Osteocyte (in vitro differentiated cells): Measurements from ENCODE around the gene CTXND1. TPM values are rescaled to one million over a fixed set of nuclear protein-coding genes. Genes with fewer than 3 reads are reported as not detected.

Experiments
- DNase-seq: peaks from one replicate; pipeline ENCODE4 v3.0.0; 2021; ENCODE audit warnings: mixed read lengths; ENCODE audit not compliant: unreplicated experiment; ENCODE audit errors: extremely low spot score
- H3K27ac Mint-ChIP-seq: one replicate; pipeline ENCODE4 v1.8.0; 2021; ENCODE audit warnings: mild to moderate bottlenecking, mixed read lengths; ENCODE audit not compliant: unreplicated experiment
- H3K27me3 Mint-ChIP-seq: one replicate; pipeline ENCODE4 v1.8.0; 2021; ENCODE audit warnings: mixed read lengths; ENCODE audit not compliant: unreplicated experiment
- H3K36me3 Mint-ChIP-seq: one replicate; pipeline ENCODE4 v1.8.0; 2021; ENCODE audit warnings: mixed read lengths; ENCODE audit not compliant: unreplicated experiment
- H3K4me1 Mint-ChIP-seq: one replicate; pipeline ENCODE4 v1.8.0; 2021; ENCODE audit warnings: mixed read lengths; ENCODE audit not compliant: unreplicated experiment
- H3K4me3 Mint-ChIP-seq: one replicate; pipeline ENCODE4 v1.8.0; 2021; ENCODE audit warnings: mild to moderate bottlenecking, moderate library complexity, mixed read lengths; ENCODE audit not compliant: unreplicated experiment
- H3K9me3 Mint-ChIP-seq: one replicate; pipeline ENCODE4 v1.8.0; 2021; ENCODE audit warnings: mixed read lengths; ENCODE audit not compliant: unreplicated experiment
- total RNA-seq: library from RNA; stranded (reverse); gene quantifications from 2 replicates; pipeline ENCODE4 v1.2.1, GENCODE V29; 2021
- TF ChIP-seq, protein P1 (sequence below): fragments of 200-600 bp; sonication (generic); IDR thresholded peaks from 2 replicates; pipeline ENCODE4 v1.5.0; 2021; ENCODE audit warnings: antibody characterized with exemption, mild to moderate bottlenecking, moderate library complexity

CTXND1 gene
- total RNA-seq, 1 donor from 2014 or later: 0.24 TPM

DNA sequence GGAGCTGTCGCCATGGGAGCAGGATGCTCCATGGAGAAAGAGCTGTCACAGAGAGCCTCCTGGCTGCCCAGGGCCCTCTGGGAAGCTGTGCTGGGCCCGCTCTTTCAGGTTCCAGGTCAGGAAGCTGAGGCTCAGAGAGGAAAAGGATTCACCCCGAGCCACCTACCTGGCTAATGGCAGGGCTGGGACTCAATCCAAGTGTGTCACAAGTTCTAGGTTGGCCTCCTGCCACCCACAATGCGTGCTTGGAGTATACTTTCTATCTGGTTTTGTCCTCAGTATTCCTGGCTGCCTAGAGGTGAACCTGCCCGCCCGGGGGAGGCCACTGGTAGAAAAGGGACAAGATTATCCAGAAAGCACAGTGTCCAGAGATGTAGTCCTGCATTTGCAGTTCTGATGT is 75.6 kb downstream of the CTXND1 start:
- Mint-ChIP-seq H3K4me3 (no peak overlapping the region), H3K27me3 (no peaks in the 10 kb centered on the region), H3K36me3 (no peaks in the 10 kb centered on the region), H3K4me1 (peaks cover 11% of the 10 kb centered on the region), H3K27ac (no peak overlapping the region), H3K9me3 (no peaks in the 10 kb centered on the region)
- TF ChIP-seq, protein P1, sequence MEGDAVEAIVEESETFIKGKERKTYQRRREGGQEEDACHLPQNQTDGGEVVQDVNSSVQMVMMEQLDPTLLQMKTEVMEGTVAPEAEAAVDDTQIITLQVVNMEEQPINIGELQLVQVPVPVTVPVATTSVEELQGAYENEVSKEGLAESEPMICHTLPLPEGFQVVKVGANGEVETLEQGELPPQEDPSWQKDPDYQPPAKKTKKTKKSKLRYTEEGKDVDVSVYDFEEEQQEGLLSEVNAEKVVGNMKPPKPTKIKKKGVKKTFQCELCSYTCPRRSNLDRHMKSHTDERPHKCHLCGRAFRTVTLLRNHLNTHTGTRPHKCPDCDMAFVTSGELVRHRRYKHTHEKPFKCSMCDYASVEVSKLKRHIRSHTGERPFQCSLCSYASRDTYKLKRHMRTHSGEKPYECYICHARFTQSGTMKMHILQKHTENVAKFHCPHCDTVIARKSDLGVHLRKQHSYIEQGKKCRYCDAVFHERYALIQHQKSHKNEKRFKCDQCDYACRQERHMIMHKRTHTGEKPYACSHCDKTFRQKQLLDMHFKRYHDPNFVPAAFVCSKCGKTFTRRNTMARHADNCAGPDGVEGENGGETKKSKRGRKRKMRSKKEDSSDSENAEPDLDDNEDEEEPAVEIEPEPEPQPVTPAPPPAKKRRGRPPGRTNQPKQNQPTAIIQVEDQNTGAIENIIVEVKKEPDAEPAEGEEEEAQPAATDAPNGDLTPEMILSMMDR: no peak
- no peak for DNase-seq

DNA sequence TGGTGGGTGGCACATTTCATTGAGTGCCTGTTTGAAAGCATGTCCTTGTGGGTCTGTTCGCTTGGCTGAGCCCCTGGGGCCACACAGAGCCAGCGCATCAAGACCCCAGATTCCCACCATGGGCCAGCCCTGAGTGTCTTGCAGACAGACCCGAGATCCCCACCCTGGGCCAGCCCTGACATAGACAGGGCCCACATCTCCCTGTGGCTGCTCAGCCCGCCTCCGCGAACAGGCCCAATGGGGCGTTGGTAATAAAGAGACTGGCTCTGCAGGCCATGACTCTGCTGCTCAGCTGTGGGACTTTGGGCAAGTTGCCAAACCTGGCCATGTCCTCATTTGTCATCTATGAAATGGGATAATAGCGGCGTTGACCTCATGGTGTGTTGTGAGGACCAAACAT is 76.6 kb downstream of the CTXND1 start:
- Mint-ChIP-seq H3K4me3 (no peak overlapping the region), H3K36me3 (peaks cover 1% of the 10 kb centered on the region), H3K4me1 (peaks cover 11% of the 10 kb centered on the region), H3K9me3 (no peaks in the 10 kb centered on the region), H3K27ac (no peak overlapping the region), H3K27me3 (no peaks in the 10 kb centered on the region)
- TF ChIP-seq, protein P1: no peak
- DNase-seq: no peak

DNA sequence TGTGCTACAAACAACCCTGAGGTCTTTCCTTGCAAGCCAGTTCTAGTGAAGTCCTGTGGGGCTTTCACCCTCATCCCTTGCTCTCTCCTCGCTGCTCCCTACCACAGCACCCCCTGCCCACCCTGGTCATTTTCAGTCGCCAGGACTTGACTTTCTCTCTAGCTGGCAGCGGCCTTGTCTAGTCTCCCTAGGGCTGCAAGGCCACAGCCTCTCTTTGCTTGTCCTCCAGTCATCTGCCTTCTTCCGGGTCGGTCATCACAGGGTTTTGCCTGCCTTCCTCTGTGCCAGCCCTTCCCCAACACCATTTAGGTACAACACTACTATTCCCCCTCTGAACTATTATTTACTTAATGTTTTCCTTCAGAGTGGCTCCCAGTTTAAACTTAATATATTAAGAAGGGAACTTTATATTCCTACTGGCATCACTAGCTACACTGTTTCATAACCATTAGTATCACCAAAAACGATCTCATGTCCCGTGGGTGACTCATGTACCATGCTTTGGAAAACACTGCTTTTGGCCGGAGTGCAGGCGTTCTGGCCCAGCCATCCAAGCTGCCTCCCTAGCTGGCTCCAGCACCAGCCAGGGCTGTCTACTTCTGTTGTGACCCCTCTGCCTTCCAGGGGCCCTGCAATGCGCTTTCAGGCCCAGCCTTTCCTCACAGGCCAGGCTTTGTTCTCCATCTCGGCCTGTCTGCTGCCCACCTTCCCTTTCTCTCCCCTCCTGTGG is 77.8 kb downstream of the CTXND1 start:
- Mint-ChIP-seq H3K4me3 (no peak overlapping the region), H3K27me3 (no peaks in the 10 kb centered on the region), H3K4me1 (peaks cover 5% of the 10 kb centered on the region), H3K36me3 (peaks cover 1% of the 10 kb centered on the region), H3K27ac (no peak overlapping the region), H3K9me3 (no peaks in the 10 kb centered on the region)
- DNase-seq: no peak
- TF ChIP-seq, protein P1: no peak

DNA sequence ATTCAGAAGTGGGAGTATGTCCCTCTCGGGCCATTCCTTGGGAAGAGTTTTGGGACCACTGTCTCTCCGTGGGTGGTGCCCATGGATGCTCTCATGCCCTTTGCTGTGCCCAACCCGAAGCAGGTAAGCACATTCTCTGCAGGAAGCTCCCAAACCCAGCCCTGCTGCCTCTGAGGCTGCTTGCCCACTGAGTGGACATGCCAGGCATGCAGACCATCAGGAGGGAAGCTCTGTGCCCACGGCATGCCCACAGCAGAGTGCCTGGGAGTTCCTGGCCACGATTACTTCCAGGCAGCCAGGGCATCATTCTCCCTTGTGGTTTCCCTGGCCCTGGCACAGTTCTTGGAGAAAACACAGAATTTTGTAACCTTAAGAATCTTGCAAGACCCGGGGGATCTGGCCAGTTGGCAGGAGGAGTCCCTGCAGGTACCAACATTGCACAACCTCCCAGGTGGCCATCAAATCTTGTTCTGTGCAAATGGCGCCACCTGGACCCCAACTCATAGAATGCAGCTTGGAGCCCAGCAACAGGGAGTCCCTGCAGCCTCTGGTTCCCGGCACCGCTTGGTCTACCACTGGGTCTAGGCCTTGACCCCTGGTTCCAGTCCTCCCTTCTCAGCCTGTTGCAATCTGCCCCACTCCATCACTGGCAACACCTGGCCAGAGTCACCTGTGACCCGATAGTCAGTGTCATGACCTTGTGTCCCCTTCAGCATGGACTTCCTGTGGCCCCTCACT is 78.8 kb downstream of the CTXND1 start:
- no peak overlapping the region for H3K4me3 Mint-ChIP-seq
- peaks cover 1% of the 10 kb centered on the region for H3K36me3 Mint-ChIP-seq
- H3K9me3 Mint-ChIP-seq: no peaks in the 10 kb centered on the region
- no peaks in the 10 kb centered on the region for H3K27me3 Mint-ChIP-seq
- TF ChIP-seq, protein P1: peak; percentile 78
- no peak overlapping the region for H3K27ac Mint-ChIP-seq
- H3K4me1 Mint-ChIP-seq: no peaks in the 10 kb centered on the region
- no peak for DNase-seq

DNA sequence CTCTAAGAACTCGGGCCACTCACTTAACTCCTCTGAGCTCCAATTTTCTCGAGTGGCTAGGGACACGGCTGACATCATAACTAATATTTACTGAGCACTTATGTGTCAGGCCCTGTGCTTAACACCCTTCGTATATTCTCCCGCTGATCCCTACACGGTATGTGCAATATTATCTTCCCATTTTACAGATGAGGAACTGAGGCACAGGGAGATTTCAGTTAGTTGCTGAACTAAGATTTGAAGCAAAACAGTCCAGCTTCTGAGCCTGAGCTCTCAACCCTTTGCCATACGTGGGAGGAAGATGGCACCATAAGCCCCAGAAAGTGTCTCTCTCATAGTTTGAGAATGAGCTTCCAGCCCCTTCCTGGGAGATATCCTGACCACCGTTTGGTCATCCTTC is 79.6 kb downstream of the CTXND1 start:
- Mint-ChIP-seq H3K27ac (no peak overlapping the region), H3K9me3 (no peaks in the 10 kb centered on the region), H3K4me1 (no peaks in the 10 kb centered on the region), H3K36me3 (peaks cover 1% of the 10 kb centered on the region), H3K27me3 (no peaks in the 10 kb centered on the region), H3K4me3 (no peak overlapping the region)
- TF ChIP-seq, protein P1: no peak
- no peak for DNase-seq
